Measurements from ENCODE around the gene DZIP1L. TPM values are rescaled to one million over a fixed set of nuclear protein-coding genes. Genes with fewer than 3 reads are reported as not detected.

DZIP1L gene
- total RNA-seq, 1 experiment from 2014 or later, result 15.3 TPM

GRCh38 chr3:138113326-138113725, 2.1 kb downstream of the DZIP1L start (continued):
- TF ChIP-seq ATF1 (CRISPR knock-in tag; IDR thresholded peaks at IDR 0.05) (no peak), CDX4 (CRISPR knock-in tag; IDR thresholded peaks at IDR 0.05; ENCODE audit: borderline replicate concordance) (no peak), CTCF (IDR thresholded peaks at IDR 0.05) (no peak), ZNF416 (CRISPR knock-in tag; IDR thresholded peaks at IDR 0.05) (no peak), TP53 (CRISPR knock-in tag; IDR thresholded peaks at IDR 0.05) (no peak), ARID4B (CRISPR knock-in tag; IDR thresholded peaks at IDR 0.05; ENCODE audit: borderline replicate concordance) (no peak), ATF6 (CRISPR knock-in tag; IDR thresholded peaks at IDR 0.05) (no peak), USF2 (CRISPR knock-in tag; IDR thresholded peaks at IDR 0.05) (no peak), GTF2I (CRISPR knock-in tag; conservative IDR thresholded peaks at IDR 0.05) (no peak), PRRX2 (CRISPR knock-in tag; IDR thresholded peaks at IDR 0.05) (no peak), RELA (CRISPR knock-in tag; IDR thresholded peaks at IDR 0.05; ENCODE audit: borderline replicate concordance) (no peak), NFYB (CRISPR knock-in tag; conservative IDR thresholded peaks at IDR 0.05; ENCODE audit: low read depth) (no peak), SMAD3 (CRISPR knock-in tag; IDR thresholded peaks at IDR 0.05; ENCODE audit: borderline replicate concordance) (no peak)

GRCh38 chr3:138112362-138112761, 3.0 kb downstream of the DZIP1L start:
- no peak for ATAC-seq
- Mint-ChIP-seq H3K27ac (no peak overlapping the region), H3K4me1 (peaks cover 31% of the 10 kb centered on the region), H3K9me3 (peaks cover 4% of the 10 kb centered on the region), H3K4me3 (no peak overlapping the region), H3K36me3 (no peaks in the 10 kb centered on the region), H3K27me3 (ENCODE audit: low read depth) (peaks cover 5% of the 10 kb centered on the region)
- TF ChIP-seq ETV6 (CRISPR knock-in tag; IDR thresholded peaks at IDR 0.05) (no peak), CREM (CRISPR knock-in tag; IDR thresholded peaks at IDR 0.05) (no peak), ZNF281 (CRISPR knock-in tag; IDR thresholded peaks at IDR 0.05) (no peak), ELF4 (CRISPR knock-in tag; IDR thresholded peaks at IDR 0.05; ENCODE audit: low read depth) (no peak)
- DNase-seq (ENCODE audit: low spot score), result no peak
- ChIA-PET CTCF (interaction anchor here (1.6 kb wide), 1 partner anchor 11 kb away, joined by 14 read pairs; no protein-coding TSS in a partner anchor), POLR2A (no interaction called here)
